A673 (cell line): Measurements from ENCODE around the gene SNRPA1. TPM values are rescaled to one million over a fixed set of nuclear protein-coding genes. Genes with fewer than 3 reads are reported as not detected.

Experiments
- BruUV-seq: library from RNA; stranded (reverse); fragments of 400-500 nt; replicated peaks from 2 replicates; lab custom pipeline; 2021; lab: Mats Ljungman, UMichigan
- CTCF ChIA-PET: fragments of 300-600 bp; sonication (Branson Sonifier 250); formaldehyde crosslinking; loops from one replicate; lab custom pipeline; 2022; ENCODE audit warnings: antibody characterized with exemption; lab: Charles Lee
- POLR2A ChIA-PET: fragments of 300-600 bp; sonication (Branson Sonifier 250); formaldehyde crosslinking; loops from one replicate; lab custom pipeline; 2022; ENCODE audit warnings: antibody characterized with exemption; ENCODE audit not compliant: low non-redundant PET; lab: Charles Lee
- DNase-seq: peaks from one replicate; pipeline ENCODE4 v3.0.0-alpha.2; 2015; ENCODE audit warnings: low spot score
- H3K27ac ChIP-seq: fragments of 200-600 bp; sonication (generic); 2 replicates; pipeline ENCODE4 v1.5.1; 2016; ENCODE audit warnings: mixed run types, low read depth, mild to moderate bottlenecking, mixed read lengths, antibody characterized with exemption, low read length; ENCODE audit not compliant: poor library complexity, severe bottlenecking
- H3K27me3 ChIP-seq: fragments of 200-600 bp; sonication (generic); replicated peaks from 2 replicates; pipeline ENCODE4 v1.6.1; 2017; ENCODE audit warnings: mixed run types, low read depth, mild to moderate bottlenecking, mixed read lengths, antibody characterized with exemption, low read length; ENCODE audit not compliant: insufficient read depth, poor library complexity
- H3K36me3 ChIP-seq: fragments of 200-600 bp; sonication (generic); 2 replicates; pipeline ENCODE4 v1.6.1; 2016; ENCODE audit warnings: mixed run types, mild to moderate bottlenecking, mixed read lengths, antibody characterized with exemption, low read length; ENCODE audit not compliant: insufficient read depth, poor library complexity, severe bottlenecking
- H3K4me1 ChIP-seq: fragments of 200-600 bp; sonication (generic); 2 replicates; pipeline ENCODE4 v1.6.1; 2017; ENCODE audit warnings: mixed run types, mild to moderate bottlenecking, mixed read lengths, antibody characterized with exemption, low read length; ENCODE audit not compliant: insufficient read depth, poor library complexity, severe bottlenecking
- H3K4me3 ChIP-seq: fragments of 200-600 bp; sonication (generic); 2 replicates; pipeline ENCODE4 v1.5.1; 2016; ENCODE audit warnings: low read depth, mixed run types, mild to moderate bottlenecking, mixed read lengths, low read length; ENCODE audit not compliant: poor library complexity, severe bottlenecking
- H3K9me3 ChIP-seq: fragments of 200-600 bp; sonication (generic); 2 replicates; pipeline ENCODE4 v1.6.1; 2016; ENCODE audit warnings: mixed run types, low read depth, mild to moderate bottlenecking, mixed read lengths, antibody characterized with exemption, low read length; ENCODE audit not compliant: poor library complexity, severe bottlenecking
- EZH2 ChIP-seq: fragments of 200-600 bp; sonication (generic); IDR thresholded peaks from 2 replicates; pipeline ENCODE4 v1.6.1; 2017; ENCODE audit warnings: borderline replicate concordance, low read depth, mild to moderate bottlenecking, mixed read lengths, antibody characterized with exemption, low read length; ENCODE audit not compliant: poor library complexity, severe bottlenecking
- intact Hi-C: fragments of 100-400 bp; cut with micrococcal nuclease; formaldehyde crosslinking; loops from one replicate; pipeline ENCODE4 v1.10.0; 2022; ENCODE audit not compliant: unreplicated experiment
- total RNA-seq: library from RNA; stranded (reverse); gene quantifications from 2 replicates; pipeline ENCODE4 v1.2.3, GENCODE V29; 2021
- TF ChIP-seq, protein P1 (sequence below): fragments of 300-800, 200-600 bp; sonication (generic); conservative IDR thresholded peaks from 2 replicates; pipeline ENCODE4 v1.5.1; 2017; ENCODE audit warnings: low read depth, mild to moderate bottlenecking, antibody characterized with exemption, low read length, moderate library complexity, mixed read lengths

Gene SNRPA1
- total RNA-seq, 1 experiment from 2014 or later = 206 TPM

DNA sequence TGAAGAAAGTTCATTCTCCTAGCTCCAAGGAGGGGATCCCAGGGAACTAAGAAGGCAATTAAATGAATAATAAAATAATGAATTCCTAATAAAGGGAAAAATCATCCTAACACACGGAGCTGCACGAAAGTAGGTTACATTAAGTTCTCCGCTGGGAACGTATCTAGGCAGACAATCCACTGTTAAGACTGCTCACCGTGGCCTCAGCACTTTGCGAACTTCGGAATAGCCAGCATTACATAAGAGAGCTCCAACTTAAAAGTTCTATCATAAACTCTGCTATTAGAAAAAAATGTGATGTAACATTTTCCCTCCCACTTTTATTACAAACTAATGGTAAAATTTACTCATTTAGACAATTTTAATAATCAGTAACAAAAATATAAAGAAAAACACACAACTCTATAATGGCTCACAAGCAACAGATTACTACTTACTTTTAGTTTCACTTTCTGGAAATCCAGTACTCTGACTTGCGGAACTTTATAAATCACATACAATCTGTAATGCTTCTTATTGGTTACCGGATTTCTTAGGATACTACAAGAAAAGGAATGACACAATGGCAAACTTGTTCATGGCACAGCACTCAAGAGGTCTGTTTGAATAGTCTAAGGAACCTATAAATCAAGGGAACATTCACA, 8.5 kb downstream of the SNRPA1 start:
- ChIA-PET CTCF (no interaction called here), POLR2A (no interaction called here)
- no peaks in the 10 kb centered on the region for H3K4me1 ChIP-seq
- intact Hi-C loops = no loop called here
- no peak for TF ChIP-seq EZH2
- TF ChIP-seq, protein P1, sequence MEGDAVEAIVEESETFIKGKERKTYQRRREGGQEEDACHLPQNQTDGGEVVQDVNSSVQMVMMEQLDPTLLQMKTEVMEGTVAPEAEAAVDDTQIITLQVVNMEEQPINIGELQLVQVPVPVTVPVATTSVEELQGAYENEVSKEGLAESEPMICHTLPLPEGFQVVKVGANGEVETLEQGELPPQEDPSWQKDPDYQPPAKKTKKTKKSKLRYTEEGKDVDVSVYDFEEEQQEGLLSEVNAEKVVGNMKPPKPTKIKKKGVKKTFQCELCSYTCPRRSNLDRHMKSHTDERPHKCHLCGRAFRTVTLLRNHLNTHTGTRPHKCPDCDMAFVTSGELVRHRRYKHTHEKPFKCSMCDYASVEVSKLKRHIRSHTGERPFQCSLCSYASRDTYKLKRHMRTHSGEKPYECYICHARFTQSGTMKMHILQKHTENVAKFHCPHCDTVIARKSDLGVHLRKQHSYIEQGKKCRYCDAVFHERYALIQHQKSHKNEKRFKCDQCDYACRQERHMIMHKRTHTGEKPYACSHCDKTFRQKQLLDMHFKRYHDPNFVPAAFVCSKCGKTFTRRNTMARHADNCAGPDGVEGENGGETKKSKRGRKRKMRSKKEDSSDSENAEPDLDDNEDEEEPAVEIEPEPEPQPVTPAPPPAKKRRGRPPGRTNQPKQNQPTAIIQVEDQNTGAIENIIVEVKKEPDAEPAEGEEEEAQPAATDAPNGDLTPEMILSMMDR = no peak
- no TSS peak for BruUV-seq
- H3K27me3 ChIP-seq = no peaks in the 10 kb centered on the region
- H3K27ac ChIP-seq = no peak overlapping the region
- H3K4me3 ChIP-seq = no peak overlapping the region
- DNase-seq = no peak
- H3K9me3 ChIP-seq = no peaks in the 10 kb centered on the region
- H3K36me3 ChIP-seq = peaks cover 91% of the 10 kb centered on the region

DNA sequence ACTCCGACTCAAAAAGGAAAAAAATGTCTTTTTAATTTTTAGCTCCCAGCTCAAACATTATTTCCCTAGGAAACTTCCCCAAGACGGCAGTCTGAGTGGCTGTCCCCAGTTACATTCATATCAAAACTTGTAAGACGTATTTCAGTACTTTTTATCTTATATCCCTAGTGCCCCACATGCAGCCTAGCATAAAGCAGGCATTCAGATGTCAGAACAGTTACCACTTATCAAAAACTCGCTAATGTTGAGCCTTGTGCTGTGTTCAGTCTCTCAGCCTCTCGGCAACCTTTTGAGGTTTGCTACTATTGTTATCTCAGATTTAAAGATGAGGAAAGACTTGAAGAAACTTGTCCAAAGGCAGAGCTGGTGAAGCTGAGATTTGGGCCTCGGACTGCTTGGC, 11.1 kb downstream of the SNRPA1 start:
- intact Hi-C loops = no loop called here
- Histone ChIP-seq H3K4me3 (no peak overlapping the region), H3K36me3 (peaks cover 87% of the 10 kb centered on the region), H3K27ac (no peak overlapping the region), H3K4me1 (no peaks in the 10 kb centered on the region), H3K9me3 (no peaks in the 10 kb centered on the region), H3K27me3 (no peaks in the 10 kb centered on the region)
- ChIA-PET CTCF (no interaction called here), POLR2A (interaction anchor here (0.6 kb wide), 1 partner anchor 179 kb away, joined by 3 read pairs; no protein-coding TSS in a partner anchor)
- no TSS peak for BruUV-seq
- no peak for TF ChIP-seq EZH2
- TF ChIP-seq, protein P1 = no peak
- DNase-seq = no peak

DNA sequence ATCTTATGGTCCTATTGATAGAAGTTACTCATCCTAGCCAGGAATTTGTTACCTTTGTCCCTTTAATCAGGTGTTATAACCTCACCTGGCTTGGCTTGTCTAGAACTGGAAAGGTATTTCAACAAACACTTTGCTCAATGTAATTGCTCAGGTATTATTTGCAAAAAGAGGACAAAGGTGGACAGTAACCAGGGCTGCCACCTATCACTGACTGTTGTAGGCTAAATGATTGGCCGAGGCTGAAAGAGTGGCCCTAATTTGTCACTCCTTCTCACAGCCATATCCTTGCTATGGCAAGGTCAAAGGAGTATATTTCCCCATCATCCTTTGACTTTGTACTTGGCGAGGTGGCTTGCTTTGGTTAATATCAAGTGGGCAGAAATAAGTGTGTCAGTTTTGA, 15.0 kb downstream of the SNRPA1 start:
- CTCF ChIA-PET = no interaction called here
- POLR2A ChIA-PET = no interaction called here
- intact Hi-C loops = no loop called here
- Histone ChIP-seq H3K36me3 (peaks cover 59% of the 10 kb centered on the region), H3K27me3 (no peaks in the 10 kb centered on the region), H3K27ac (no peak overlapping the region), H3K4me3 (no peak overlapping the region), H3K4me1 (no peaks in the 10 kb centered on the region), H3K9me3 (no peaks in the 10 kb centered on the region)
- TF ChIP-seq, protein P1 = no peak
- TF ChIP-seq EZH2 = no peak
- no TSS peak for BruUV-seq
- DNase-seq = no peak
